Hepatocyte (in vitro differentiated cells): ENCODE results near the gene DDO. TPM values are rescaled to one million over a fixed set of nuclear protein-coding genes. Genes with fewer than 3 reads are reported as not detected.

ENCODE experiments used
- DNase-seq: peaks from one replicate; pipeline ENCODE4 v3.0.0-alpha.2; 2016; ENCODE audit warnings: low spot score
- H2AFZ ChIP-seq: fragments of 200-600 bp; sonication (generic); 2 replicates; pipeline ENCODE4 v1.6.0; 2016; ENCODE audit warnings: antibody characterized with exemption, mild to moderate bottlenecking
- H3K27ac ChIP-seq: fragments of 200-600 bp; sonication (generic); 2 replicates; pipeline ENCODE4 v1.5.1; 2016; ENCODE audit warnings: mild to moderate bottlenecking
- H3K27me3 ChIP-seq: fragments of 200-600 bp; sonication (generic); 2 replicates; pipeline ENCODE4 v1.6.1; 2016
- H3K36me3 ChIP-seq: fragments of 200-600 bp; sonication (generic); replicated peaks from 2 replicates; pipeline ENCODE4 v1.5.1; 2016; ENCODE audit warnings: low read depth; ENCODE audit not compliant: insufficient read depth
- H3K4me1 ChIP-seq: fragments of 200-600 bp; sonication (generic); 2 replicates; pipeline ENCODE4 v1.5.1; 2016; ENCODE audit warnings: mild to moderate bottlenecking, moderate library complexity; ENCODE audit not compliant: insufficient read depth
- H3K4me2 ChIP-seq: fragments of 200-600 bp; sonication (generic); 2 replicates; pipeline ENCODE4 v1.6.0; 2016
- H3K4me3 ChIP-seq: fragments of 200-600 bp; sonication (generic); 2 replicates; pipeline ENCODE4 v1.5.1; 2016; ENCODE audit warnings: mild to moderate bottlenecking
- H3K79me2 ChIP-seq: fragments of 200-600 bp; sonication (generic); 2 replicates; pipeline ENCODE4 v1.6.0; 2017; ENCODE audit warnings: mild to moderate bottlenecking
- H3K9me2 ChIP-seq: fragments of 200-600 bp; sonication (generic); replicated peaks from 2 replicates; pipeline ENCODE4 v1.6.0; 2017; ENCODE audit warnings: mild to moderate bottlenecking; ENCODE audit not compliant: insufficient read depth
- H3K9me3 ChIP-seq: fragments of 200-600 bp; sonication (generic); 2 replicates; pipeline ENCODE4 v1.5.1; 2016; ENCODE audit warnings: low read depth, mild to moderate bottlenecking
- H4K20me1 ChIP-seq: fragments of 200-600 bp; sonication (generic); 2 replicates; pipeline ENCODE4 v1.6.0; 2016; ENCODE audit warnings: mild to moderate bottlenecking; ENCODE audit not compliant: insufficient read depth, poor library complexity, severe bottlenecking
- EZH2 ChIP-seq: fragments of 200-600 bp; sonication (generic); IDR thresholded peaks from 2 replicates; pipeline ENCODE4 v1.6.1; 2016; ENCODE audit warnings: antibody characterized with exemption, mild to moderate bottlenecking, borderline replicate concordance
- EZH2phosphoT487 ChIP-seq: fragments of 200-600 bp; sonication (generic); IDR thresholded peaks from one replicate; pipeline ENCODE4 v1.6.1; 2018; ENCODE audit warnings: antibody characterized with exemption, mild to moderate bottlenecking, low read depth, moderate library complexity; ENCODE audit not compliant: unreplicated experiment, severe bottlenecking
- whole genome bisulfite sequencing: methylation state at CpG from one replicate; pipeline ENCODE4 v1.1.6; 2016; ENCODE audit warnings: low lambda C conversion rate; ENCODE audit errors: missing lambda C conversion rate; 5-methylcytosine and 5-hydroxymethylcytosine counted together
- polyA plus RNA-seq: library from polyadenylated mRNA; unstranded; fragments of >200 nt; fragmentation: Nextera tagmentation; extraction: Ambion mirVana; gene quantifications from 2 replicates; pipeline ENCODE4 v1.2.1, GENCODE V29; 2016
- total RNA-seq: library from RNA; depleted of rRNA; stranded (reverse); fragments of >200 nt; gene quantifications from 2 replicates; pipeline ENCODE4 v1.2.3, GENCODE V29; 2014
- TF ChIP-seq, protein P1 (sequence below): fragments of 200-600 bp; sonication (generic); IDR thresholded peaks from 2 replicates; pipeline ENCODE4 v1.5.1; 2016; ENCODE audit warnings: antibody characterized with exemption, mild to moderate bottlenecking; ENCODE audit not compliant: poor library complexity

The DDO gene
- total and polyA plus RNA-seq, 2 experiments from 2014 or later, result 0.20 to 0.39 TPM

DNA sequence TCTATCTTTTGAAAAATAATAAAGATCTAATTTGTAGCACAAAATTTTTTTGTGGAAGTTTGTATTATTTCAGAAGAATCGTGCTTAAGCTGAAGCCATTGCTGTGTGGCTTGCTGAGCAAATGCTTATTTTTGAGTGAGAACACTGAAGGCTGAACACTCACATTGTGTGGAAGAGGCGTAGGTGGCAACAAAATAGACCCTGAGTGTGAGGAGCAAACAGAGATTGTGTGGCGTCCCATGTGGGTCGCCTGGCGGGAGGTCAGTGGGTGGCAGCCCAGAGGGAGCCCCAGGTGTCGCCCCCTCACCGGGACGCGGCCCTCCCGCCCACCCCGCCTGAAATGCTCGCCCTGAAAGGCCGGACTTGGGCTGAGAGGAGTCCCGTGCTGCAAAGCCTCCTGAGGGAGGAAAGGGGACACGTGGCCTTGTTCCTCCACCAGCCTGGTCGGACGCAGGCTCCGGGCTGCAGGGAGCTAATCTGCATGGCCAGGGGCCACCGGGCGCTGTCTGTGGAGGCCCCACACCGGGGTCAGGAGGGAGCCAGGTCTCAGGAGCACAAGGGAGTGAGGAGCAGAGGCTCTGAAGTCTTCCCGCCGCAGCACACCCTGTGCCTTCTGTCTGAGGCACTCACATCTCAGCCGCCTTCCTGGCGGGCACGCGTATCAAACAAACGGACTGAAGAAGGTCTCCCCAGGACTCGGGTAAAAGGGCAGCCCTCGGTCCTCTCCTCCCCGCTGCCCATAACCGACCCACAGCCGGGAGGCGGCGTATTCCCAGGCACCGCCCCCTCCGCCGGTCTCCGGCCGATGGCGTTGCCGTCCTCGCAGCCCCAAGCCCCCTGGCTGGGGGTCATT, 15.9 kb downstream of the DDO start:
- TF ChIP-seq, protein P1, sequence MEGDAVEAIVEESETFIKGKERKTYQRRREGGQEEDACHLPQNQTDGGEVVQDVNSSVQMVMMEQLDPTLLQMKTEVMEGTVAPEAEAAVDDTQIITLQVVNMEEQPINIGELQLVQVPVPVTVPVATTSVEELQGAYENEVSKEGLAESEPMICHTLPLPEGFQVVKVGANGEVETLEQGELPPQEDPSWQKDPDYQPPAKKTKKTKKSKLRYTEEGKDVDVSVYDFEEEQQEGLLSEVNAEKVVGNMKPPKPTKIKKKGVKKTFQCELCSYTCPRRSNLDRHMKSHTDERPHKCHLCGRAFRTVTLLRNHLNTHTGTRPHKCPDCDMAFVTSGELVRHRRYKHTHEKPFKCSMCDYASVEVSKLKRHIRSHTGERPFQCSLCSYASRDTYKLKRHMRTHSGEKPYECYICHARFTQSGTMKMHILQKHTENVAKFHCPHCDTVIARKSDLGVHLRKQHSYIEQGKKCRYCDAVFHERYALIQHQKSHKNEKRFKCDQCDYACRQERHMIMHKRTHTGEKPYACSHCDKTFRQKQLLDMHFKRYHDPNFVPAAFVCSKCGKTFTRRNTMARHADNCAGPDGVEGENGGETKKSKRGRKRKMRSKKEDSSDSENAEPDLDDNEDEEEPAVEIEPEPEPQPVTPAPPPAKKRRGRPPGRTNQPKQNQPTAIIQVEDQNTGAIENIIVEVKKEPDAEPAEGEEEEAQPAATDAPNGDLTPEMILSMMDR, result no peak
- TF ChIP-seq EZH2phosphoT487 (no peak), EZH2 (no peak)
- Histone ChIP-seq H3K27me3 (no peaks in the 10 kb centered on the region), H3K79me2 (no peaks in the 10 kb centered on the region), H4K20me1 (no peaks in the 10 kb centered on the region), H3K4me1 (no peaks in the 10 kb centered on the region), H3K9me3 (no peaks in the 10 kb centered on the region), H2AFZ (no peak overlapping the region), H3K27ac (no peak overlapping the region), H3K4me3 (no peak overlapping the region), H3K9me2 (no peaks in the 10 kb centered on the region), H3K36me3 (no peaks in the 10 kb centered on the region), H3K4me2 (no peak overlapping the region)
- DNase-seq, result no peak
- 95% methylated on average over 31 of the region's 43 CpGs for WGBS

DNA sequence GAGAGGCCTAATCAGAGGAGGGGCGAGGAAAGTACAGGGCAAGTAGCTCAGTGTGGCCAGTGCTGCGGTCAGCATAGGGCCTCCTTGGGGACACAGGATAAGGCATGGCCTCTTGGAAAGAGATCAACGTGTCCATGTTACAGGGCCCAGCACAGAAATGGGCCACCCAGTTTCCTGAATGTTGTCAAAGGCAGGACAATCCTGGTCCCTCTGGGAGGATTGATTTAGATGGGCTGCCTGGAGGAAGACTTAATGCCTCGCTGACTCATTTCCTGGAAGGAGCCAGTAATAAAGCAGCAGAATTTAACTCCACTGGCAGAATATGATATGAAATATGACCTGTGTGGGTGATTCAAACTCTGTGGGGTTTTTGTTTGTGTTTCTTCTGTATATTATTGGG, 16.6 kb downstream of the DDO start:
- H3K27me3 ChIP-seq, result no peaks in the 10 kb centered on the region
- no peaks in the 10 kb centered on the region for H3K9me2 ChIP-seq
- H3K4me2 ChIP-seq, result no peak overlapping the region
- no peak for DNase-seq
- TF ChIP-seq EZH2 (no peak), EZH2phosphoT487 (no peak)
- TF ChIP-seq, protein P1, result no peak
- no peaks in the 10 kb centered on the region for H3K4me1 ChIP-seq
- no peak overlapping the region for H3K4me3 ChIP-seq
- H2AFZ ChIP-seq, result no peak overlapping the region
- H3K27ac ChIP-seq, result no peak overlapping the region
- no peaks in the 10 kb centered on the region for H3K36me3 ChIP-seq
- WGBS, result 80% methylated on average over 4 of the region's 4 CpGs
- no peaks in the 10 kb centered on the region for H3K9me3 ChIP-seq
- no peaks in the 10 kb centered on the region for H4K20me1 ChIP-seq
- H3K79me2 ChIP-seq, result no peaks in the 10 kb centered on the region

DNA sequence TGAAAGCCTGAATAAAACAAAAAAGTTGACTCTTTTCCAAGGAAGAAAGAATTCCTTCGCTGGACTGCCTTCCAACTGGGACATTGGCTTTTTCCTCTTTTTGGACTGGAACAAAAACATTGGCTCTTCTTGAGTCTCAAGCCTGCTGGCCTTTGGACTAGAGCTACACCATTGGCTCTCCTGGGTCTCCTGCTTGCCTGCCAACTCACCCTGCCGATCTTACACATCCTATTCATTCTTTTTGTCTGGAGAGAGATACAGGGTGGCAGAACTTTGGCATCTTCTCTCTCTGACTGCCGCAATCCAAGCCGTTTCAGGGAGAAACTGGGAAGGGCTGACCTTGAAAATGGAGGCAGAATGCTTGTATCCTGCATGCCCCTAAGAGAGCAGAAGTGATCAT, 20.2 kb downstream of the DDO start:
- H3K27ac ChIP-seq, result no peak overlapping the region
- no peaks in the 10 kb centered on the region for H3K36me3 ChIP-seq
- no peak overlapping the region for H3K4me3 ChIP-seq
- no peaks in the 10 kb centered on the region for H3K9me3 ChIP-seq
- no peak for DNase-seq
- no peaks in the 10 kb centered on the region for H3K79me2 ChIP-seq
- H4K20me1 ChIP-seq, result no peaks in the 10 kb centered on the region
- no peaks in the 10 kb centered on the region for H3K27me3 ChIP-seq
- no peak overlapping the region for H2AFZ ChIP-seq
- no peaks in the 10 kb centered on the region for H3K9me2 ChIP-seq
- H3K4me1 ChIP-seq, result peaks cover under 1% of the 10 kb centered on the region
- H3K4me2 ChIP-seq, result no peak overlapping the region
- TF ChIP-seq EZH2phosphoT487 (no peak), EZH2 (no peak)
- TF ChIP-seq, protein P1, result no peak
- 94% methylated on average over 4 of the region's 4 CpGs for WGBS
